ENCODE results near the gene TRABD2B.

The TRABD2B gene

GRCh38 chr1:47991673-47992072, 5.5 kb downstream of the TRABD2B start:
- no peak for DNase-seq

DNA sequence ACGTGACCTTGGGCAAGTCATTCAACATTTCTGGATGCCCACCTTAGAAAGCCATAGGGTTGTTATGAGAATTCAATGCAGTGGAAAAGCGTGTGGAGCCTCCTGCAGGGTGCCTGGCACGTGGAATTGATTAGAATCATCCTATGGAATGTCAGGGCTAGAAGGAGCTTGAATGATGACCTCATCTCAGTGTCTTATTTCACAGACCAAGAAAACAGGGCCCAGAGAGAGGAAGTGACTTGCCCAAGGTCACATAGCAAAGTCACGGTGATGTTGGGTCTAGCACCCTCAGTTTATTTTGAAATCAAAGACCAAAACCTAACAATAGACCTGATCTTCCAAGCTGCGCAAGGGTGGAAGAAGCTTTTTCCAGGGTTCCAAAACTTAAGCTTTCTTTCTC, 6.0 kb downstream of the TRABD2B start:
- no peak for DNase-seq

GRCh38 chr1:47990286-47990685, 6.9 kb downstream of the TRABD2B start:
- no peak for DNase-seq

GRCh38 chr1:47987601-47988000, 9.6 kb downstream of the TRABD2B start:
- no peak for DNase-seq

- no peak for DNase-seq
These were observed 10.4 kb downstream of the TRABD2B start for GRCh38 chr1:47986761-47987200.

DNA sequence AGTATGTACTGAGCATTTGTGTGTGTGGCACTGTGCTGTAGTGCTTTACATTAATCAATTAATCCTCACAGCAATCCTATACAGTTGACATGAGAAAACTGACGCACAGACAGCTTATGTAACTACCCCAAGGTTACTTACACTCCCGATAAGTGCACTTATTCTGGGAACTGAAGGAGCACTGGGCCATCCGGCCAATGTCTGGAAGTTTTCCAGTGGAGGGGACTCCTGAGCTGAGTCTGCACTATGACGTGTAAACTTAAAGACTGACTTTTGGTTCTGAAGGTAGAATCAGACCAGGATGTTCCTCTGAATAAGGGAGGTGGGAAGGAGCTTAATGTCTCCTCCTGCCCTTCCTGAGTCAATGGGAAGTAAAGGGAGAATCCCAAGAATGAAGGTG, 12.2 kb downstream of the TRABD2B start:
- DNase-seq: no peak

GRCh38 chr1:47984175-47984789, 12.9 kb downstream of the TRABD2B start:
- DNase-seq: peak; percentile 18

- DNase-seq: no peak
These were observed 13.5 kb downstream of the TRABD2B start for GRCh38 chr1:47983691-47984090.

DNA sequence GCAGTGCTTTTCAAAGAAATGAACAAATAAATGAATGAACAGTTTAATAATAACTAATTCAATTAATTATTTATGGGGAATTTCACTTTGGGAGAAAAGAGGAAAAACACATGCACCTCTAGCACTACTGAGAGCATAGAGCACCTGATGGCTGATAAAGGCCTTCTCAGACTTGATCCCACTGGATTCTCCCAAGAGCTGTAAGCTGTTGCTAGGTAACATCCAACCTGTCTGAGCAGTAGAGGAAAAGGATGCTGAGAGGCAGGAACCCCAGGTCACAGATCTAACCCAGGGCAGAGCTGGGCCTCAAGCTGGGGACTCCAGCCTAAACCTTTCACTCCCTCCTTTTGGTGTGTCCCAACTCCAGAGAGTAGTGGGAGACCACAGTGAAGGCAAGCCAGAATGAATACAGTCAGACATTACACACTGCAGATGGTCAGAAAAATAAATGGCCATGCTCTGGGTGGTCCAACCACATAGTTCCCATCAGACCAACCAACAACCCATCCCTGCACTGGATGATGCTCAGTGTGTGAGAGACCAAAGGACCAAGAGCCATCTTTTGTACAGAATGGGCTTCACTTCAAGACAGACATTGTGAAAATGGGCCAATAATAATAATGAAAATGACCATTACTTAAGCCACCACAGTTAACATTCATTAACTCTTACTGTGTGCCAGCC, 15.4 kb downstream of the TRABD2B start:
- no peak for DNase-seq

DNA sequence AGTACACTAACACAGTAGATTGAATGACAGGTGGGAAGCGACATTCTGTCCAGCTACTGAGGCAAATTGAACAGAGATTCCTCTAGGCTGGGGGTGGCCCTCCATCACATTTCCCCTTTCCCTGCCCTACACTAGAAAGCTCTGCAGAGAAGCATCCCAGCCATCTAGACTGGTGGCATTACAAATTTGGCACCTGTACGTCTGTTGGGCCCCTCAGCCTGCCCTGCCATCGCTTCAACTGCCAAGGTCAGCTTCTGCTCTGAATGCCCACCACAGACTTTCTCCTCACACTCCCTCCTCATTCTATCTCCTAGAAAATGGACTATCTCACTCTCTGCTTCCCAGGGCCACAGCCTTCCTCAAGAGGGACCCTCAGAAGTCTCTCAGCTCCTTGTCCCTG, 16.7 kb downstream of the TRABD2B start:
- no peak for DNase-seq

GRCh38 chr1:47979724-47980123, 17.5 kb downstream of the TRABD2B start:
- DNase-seq: no peak

GRCh38 chr1:47978486-47978885, 18.7 kb downstream of the TRABD2B start:
- no peak for DNase-seq

DNA sequence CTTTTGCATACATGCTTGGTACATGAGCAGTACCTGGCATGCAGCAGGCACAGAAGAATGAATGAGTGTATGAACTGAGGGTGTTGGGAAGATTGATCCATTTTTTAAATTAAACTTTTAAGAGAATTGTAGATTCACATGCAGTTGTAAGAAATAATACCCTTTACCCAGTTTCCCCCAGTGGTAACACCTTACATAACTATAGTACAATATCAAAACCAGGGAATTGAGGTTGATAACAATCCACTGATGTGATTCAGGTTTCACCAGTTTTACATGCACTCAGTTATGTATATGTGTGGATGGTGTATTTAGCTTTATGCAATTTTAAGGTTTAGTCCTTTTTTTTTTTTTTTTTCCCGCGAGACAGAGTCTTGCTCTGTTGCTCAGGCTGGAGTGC, 20.5 kb downstream of the TRABD2B start:
- no peak for DNase-seq

DNA sequence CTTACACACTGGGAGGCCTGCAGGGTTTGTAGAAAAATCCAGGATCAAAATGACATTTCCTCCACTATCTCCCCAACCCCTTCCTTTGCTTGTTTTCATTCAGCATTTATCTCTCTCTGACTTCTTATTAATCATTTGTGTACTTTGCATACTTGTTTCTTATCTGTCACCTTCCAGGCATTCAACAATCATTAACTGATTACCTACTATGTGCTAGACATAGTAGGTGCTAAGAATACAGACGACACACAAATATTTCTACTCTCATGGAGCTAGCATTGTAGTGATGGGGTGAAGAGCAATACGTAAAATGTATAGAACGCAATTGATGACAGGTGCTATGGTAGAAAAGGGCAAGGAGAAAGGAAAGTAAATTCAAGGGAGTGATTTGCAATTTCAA, 20.9 kb downstream of the TRABD2B start:
- DNase-seq: no peak

DNA sequence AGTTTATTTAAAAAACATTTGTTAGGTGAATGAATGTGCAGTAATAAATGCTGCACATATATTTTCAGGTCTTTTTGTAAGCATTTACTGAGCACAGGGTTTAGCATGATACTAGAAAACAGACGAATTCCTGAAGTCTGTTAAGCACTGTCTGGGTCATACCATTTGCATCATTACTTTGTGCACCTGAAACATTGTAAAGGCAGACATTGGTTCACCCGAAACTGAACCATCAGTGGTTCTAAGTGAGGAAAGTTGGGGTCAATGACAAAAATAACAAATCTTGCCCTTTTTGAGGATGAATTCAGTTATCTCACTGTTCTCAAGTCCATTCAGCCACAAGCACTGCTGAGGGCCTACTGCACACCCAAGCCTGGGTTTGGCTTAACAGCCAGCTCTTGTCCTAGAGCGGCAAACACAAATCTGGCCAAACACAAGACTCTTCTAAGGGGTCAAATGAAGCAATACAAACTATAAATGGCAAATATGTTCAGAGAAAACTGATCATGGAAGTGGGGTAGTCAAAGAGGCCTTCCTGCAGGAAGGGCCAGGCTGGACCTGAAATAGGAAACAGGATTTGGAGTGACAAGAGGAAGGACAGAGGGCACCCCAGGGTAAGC, 21.8 kb downstream of the TRABD2B start:
- DNase-seq: no peak

- no peak for DNase-seq
These were observed 24.2 kb downstream of the TRABD2B start for GRCh38 chr1:47972864-47973432.

DNA sequence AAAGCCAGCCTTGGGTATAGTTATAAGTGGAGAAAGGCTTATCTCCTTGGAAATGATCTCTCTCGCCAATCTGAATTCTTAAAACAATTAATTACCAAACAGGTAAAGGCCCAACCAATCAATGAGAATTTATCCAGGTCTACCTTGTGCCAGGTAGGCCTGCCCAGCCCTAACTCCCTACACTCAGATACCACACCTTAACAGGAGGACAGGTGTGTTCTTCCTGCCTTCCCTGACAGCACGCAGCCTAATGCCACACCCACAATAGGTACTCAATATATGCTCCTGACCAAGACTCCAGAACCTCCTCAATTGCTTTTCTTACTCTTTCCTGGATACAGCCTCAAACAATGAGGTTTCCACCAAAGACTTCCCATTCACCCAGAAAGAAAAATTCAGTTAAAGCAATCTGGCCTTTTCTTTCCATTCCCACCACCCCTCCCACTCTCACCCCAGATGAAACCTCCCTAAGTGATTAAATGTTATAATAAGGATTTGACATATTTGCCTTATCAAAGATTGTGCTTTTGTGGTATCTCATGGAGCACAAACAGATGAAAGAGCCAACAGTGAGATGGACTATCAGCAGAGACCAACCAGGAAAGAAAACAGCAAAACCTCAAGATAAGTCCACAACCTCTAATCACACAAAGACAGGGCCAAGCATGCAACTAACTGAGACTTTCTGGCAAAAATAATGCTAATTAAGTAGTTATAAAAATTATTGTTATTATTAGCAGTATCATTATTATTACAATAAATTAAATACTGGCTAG, 25.6 kb downstream of the TRABD2B start:
- DNase-seq: no peak

- DNase-seq: no peak
These were observed 26.3 kb downstream of the TRABD2B start for GRCh38 chr1:47970882-47971281.

DNA sequence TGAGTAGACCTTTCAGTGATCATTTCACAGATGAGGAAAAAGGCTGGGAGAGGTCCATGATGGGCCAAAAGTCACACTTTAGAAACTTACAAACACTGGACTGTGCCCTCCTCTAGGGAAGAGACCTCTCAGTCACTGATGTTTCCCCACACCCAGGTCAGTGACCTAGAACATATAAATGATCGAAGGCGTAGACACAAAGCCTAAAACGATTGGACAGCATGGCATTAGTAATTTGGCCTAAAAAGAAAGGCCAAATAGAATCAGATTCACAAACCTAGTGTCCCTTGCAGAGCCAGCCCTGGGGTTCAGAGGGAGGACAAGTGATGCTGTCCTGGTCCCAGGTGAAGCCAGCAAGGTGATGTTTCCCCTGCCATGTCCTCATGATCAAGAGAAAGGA, 27.7 kb downstream of the TRABD2B start:
- DNase-seq: no peak

DNA sequence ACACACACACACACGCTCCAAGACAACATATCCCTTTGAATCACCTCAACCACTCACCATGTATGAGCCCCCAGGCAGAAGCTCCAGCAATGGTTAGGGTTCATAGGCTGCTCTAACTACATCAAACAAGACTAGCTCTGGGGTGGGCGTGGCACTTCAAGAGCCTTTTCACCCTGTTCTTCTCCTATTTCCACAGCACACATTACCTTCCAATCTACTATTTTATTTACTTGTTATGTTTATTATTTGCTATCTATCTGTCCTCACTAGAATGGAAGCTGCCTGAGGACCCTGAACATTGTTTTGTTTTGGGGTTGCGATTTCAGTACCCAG, 28.7 kb downstream of the TRABD2B start:
- no peak for DNase-seq

- no peak for DNase-seq
These were observed 29.2 kb downstream of the TRABD2B start for GRCh38 chr1:47967864-47968555.

DNA sequence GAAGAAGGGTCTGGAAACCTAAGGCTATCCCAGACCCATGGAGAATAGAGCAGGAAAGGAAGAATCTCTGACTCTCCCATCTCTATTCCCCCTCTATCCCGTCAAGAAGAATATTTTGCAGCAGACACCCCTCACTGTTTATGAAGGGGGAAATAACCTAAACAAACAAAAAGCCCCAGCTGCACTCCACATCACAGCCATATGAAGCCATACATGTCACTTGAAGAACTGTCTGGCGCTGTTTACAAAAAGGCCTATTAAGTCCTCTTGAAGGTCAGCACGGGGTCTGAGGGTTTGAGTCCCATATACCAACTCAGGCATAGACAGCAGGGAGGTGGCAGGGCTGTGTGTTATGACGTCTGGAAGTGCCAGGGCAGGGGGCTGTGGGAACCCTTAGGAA, 31.4 kb downstream of the TRABD2B start:
- DNase-seq: no peak

GRCh38 chr1:47964636-47965035, 32.5 kb downstream of the TRABD2B start:
- DNase-seq: no peak

Data from NCI-H526 treated with DMSO at 0.1 percent for 48 hours (cell line).